Activated CD4-positive, alpha-beta T cell treated with anti-CD3 and anti-CD28 coated beads for 24 hours (primary cell): ENCODE results near the gene RPL10.

ENCODE experiments used
- DNase-seq, 2 donors: peaks; one replicate each; pipeline ENCODE4 v3.0.0-alpha.2; 2020; ENCODE audit warnings: low read depth in 2 of 2

Gene RPL10

DNA sequence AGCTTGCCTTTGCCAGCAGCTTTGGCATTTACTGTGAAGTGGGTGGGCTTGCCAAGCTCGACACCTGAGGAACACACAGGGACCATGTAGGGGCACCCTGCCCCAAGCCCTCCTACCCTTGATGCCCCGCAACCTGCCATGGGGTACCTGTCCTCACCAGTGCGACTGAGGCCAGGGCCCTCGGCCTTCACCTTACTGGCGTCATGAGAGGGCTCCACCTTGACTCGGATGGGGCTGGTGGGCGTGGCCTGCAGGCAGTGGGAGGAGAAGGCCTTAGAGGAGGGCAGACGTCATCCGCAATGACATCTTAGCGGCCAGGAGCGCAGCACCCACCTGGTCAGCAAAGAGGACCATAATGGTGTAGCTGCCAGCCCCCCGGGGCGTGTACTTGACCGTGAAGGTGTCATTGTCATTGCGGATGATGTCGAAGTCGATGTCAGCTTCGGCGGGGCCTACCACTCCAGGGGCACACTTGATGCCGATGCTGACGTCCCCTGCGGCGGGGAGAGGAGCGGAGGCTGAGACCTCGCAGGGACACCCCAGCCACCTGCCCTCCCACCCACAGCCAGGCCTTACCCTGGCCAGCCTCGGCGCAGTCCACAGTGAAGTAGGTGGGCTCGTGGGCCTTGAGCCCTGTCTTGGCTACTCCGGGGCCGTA lies 36.0 kb upstream of the RPL10 start:
- no peak for DNase-seq

DNA sequence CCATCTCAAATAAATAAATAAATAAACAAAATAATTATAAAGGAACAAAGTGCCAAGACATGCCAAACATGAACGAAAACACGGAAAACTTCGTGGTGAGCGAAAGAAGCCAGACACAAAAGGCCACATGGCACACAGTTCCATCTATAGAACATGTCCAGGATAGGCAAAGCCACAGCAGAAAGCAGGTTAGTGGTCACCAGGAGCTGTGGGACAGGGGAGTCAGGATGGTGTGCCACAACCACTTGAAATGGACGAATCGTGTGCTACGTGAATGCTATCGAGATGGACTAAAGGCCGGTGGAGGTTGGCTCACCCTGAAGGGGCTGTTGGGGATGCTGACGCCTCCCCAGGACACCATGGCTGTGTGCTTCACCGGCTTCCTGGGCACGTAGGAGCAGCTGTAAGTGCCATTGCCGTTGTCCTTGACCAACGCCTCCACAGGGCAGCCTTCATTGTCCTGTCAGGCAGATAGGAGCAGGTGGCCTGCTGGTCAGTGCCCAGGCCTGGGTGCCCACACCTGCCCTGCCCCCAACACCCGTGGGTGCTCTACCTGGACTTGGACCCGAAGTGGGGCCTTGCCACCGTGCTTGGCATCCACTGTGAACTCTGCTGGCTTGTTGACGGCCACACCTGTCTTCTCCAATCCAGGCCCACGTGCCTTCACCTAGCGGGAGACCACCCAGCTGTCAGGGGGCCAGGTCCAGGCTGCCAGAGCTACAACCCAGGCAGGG lies 34.3 kb upstream of the RPL10 start:
- DNase-seq: no peak

DNA sequence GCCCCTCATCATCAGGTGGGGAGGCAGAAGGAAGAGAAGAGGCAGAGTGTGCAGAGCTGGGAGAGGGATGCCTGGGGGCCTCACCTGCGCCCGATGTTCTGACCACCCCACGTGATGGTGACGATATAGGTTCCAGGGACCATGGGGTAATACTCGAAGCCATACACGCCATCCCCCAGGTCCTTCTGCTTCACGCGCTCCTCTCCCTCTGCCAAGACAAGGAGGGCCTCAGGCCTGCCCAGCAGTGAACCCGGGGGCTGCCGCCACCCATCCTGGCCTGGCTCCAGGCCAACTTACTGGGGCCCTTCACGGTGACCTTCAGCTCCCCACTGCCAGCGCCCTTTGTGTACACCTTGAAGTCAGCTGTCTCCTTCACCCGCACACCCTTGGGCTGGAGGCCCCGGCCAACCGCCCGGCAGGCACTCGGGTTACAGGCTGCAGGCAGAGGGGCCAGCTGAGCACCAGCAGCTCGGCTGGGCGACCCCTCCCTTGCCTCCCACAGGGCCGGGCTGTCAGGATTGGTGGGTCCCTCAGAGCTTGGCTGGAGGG lies 33.1 kb upstream of the RPL10 start:
- DNase-seq: no peak

DNA sequence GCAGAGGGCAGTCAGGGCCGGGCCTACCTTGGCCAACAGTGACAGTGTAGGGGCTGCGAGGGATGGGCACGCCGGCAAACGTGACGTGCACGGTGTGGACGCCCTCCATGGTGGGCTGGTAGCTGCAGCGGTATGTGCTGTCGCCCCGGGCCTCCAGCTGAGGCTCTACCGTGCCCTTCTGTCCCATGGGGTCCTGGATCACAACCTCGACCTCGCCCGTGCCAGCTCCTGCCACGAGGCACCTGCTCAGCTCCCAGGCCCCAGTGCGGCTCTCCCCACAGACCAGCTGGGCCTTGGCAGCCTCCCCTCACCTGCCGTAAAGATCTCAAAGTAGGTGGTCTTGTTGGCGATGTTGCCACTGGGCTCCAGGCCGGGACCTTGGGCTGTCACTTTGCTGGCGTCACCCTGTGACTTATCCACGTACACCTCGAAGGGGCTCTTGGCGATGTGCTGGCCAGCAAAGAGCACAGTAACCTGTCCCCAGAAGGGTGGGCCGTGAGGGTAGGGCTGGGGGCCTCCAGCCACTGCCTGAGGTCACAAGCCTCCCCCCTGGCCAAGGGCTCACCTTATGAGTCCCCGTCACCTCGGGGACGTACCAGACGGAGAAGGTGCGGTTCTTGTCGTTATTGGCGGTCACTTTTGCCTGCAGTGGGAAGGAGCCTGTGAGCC lies 32.0 kb upstream of the RPL10 start:
- DNase-seq: no peak

DNA sequence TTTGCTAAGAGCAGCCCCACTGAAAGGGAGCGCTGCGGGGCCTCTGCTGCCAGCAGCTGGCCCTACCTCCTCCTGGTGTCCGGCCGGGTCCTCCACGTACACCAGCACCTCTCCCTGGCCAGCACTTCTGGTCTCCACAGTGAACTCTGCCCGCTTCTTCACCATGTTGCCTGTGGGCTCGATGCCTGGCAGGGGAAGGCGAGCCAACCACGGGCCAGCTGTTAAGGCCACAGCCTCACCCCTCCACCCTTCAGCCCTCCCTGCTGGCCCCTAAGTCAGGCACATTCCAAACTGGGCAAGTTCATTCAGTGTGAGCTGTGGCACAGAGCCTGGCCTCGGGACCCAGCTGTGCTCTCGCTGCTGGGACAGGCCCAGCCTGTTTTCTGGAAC lies 31.5 kb upstream of the RPL10 start:
- no peak for DNase-seq

DNA sequence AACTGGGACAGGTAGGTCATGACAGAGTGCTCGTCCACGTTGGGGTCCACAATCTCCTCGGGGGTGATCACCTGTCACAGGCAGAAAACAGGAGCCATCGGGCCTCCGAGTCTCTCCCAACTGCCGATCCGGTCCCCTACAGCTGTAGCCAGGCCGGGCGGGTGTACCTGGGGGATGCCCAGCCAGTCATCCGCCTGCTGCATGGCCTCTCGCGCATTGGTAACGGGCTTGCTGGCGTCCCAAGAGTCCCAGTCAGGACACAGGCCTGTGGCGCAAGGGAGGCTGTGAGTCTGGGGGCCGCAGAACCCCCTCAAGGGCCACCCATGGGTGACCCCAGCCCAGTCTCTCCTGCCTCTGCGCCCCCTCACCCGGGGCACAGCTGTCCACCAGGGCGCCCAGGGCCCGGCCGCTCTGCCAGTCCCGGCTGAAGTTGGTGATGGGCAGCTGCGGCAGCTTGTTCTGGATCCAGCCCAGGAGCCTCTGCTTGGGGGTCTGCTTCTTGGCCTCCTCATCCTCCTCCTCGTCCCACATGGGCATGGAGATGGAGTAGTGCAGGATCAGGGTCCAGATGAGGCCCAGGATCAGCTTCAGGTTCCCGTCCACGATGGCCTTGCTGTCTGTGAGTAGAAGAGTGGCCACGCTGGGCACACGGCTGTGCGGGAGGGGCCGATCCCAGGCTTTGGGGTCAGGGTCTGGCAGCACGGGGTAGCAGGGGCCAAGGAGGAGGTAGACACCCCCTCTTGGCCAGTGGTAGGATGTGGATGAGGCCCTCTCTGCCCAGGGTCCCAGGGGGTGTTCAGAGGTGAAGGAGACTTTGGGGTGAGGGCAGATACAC lies 30.5 kb upstream of the RPL10 start:
- no peak for DNase-seq

DNA sequence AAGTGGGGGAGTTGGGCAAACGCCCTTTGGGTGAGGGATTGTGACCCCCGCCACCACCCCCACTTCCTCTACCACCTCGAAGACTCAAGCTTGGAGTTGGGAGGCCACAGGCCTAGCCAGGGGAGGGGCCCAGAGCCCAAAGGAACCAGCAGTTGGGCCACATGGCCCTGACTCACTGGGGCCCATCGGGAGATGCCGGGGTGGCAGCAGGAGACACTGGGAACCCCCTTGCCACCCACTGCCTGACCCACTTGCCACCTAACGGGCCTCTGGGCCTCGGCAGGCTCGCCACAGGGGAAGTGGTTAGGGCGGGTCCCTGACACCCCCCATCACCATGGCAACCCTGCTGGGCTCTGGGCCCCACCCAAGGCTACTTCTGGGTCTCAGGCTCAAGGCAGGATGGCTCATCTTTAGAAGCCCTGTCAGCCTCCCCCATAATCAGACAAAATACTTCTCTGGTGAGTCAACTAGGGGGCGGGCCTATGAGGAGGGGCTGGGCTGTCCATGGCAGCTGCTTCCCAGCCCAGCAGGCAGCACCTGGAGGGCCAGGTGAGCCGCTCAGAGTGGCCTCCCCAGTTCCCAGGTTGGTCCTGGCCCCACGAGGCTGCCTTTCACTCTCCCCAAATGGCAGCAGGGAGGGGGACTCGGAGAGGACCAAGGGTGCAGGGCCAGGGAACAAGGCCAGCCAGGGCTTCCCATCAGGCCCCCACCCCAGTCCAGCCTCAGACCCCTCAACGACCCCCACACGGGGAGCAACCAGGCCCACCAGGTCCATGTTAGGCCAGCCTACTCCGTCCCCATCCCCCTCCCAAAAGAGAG lies 29.3 kb upstream of the RPL10 start:
- DNase-seq: peak; percentile 80 to 83

DNA sequence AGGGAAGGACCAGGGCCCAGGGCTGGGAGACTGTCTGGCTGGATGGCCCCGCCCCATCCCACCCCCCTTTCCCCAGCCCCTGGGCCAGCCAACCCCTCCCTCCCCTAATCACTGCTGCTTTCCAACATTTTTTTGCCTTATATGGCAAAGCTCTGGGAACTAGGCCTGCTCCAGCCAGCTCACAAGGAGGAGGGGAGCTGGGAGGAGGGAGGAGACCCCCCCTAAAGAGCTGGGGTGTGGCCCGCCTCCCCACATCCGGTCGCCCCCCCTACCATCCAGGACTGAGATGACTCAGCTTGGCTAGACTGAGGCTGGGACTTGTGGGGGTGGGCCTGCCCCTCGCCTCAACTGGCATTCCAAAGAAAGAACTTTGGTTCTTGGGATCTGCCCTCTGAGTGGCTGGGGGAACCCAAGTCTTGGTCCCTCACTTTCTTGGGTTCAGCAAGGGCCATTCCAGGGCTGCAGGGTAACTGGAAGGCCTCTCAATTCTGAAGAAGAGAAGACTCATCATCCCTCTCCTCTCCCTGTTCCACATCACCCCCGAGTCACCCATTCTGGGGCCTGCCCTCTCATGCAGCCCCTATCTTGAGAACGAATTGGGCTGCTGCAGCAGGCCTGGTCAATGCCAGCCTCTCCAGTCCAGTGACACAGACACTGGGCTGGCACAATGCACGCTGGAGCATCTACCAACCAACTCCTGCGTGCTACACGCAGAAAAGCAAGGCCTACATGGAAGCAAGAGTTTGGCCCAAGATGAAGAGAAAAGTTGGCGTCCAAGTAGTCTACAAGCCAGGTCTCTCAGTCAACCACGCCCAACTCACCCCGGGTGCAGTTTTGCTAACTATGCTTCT lies 28.5 kb upstream of the RPL10 start:
- peak in 1 of 2 donors; percentile 45 for DNase-seq

DNA sequence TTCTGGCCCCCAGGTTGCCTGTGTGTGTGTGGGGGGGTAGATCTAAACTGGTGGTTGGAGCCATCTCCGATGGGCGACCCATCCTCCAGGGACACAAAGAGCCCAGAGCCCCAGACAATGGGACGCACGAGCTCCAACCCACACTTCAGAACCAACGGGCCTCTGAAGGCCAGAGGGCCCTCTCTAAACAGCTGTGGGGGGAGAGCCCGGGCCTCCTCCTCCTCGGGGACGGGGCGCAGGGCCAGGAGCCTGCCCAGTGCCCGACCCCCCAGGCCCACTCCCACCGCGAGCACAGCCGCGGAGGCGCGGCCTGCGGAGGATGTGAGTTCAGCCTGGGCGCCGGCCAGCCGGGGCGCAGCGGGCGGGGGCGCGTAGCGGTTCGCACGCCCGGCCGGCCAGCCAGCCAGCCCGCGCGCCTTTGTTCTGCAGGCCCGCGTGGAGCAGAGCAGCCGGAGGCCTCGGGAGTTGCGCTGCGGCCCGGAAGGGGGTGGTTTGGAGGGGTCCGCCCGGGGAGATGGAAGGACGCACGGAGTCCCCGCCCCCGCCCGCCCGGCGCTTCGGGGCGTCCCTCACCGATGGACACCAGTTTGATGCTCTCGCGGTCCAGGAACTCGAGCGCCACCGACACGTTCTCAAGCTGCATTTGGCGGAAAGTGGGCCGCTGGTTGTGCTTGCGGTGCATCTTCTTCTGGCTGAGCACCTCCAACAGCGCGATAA lies 27.7 kb upstream of the RPL10 start:
- no peak for DNase-seq

DNA sequence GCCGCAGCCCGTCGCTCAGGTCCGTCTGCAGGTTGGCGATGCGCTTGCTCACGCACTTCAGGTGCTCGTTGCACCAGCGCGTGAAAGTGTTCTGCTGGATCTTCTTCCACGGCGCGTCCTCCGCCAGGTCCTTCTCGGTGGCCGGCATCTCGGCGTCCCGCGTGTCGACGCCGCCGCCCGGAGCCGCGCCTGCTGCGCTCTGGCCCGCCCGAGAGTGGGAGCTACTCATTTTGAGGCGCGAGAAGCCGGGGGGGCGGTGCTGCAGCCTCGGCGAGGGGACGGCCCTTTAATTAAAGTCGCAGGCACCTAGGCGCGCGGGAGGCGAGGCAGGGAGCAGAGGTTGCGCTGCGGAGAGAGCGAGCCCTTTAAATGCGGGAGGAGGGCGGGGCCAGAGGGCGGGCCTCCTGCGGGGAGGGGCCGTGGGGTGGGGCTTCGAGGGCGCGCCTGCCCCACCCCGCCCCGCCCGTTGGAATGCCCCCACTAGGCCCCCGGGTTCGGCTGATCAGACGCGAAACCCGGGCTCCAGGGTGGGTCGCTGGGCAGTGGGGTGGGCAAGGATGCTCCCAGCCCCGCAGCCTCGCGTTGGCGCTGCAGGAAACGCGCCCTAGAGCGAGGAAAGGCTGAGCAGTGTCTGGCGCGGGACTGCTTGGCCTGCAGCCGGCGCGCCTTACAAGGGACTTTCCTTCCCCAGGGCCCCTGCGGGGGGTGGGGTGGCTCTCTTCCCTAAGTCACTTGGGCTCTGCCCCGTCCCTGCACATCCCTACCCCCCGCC lies 27.0 kb upstream of the RPL10 start:
- peak; percentile 85 to 87 for DNase-seq

DNA sequence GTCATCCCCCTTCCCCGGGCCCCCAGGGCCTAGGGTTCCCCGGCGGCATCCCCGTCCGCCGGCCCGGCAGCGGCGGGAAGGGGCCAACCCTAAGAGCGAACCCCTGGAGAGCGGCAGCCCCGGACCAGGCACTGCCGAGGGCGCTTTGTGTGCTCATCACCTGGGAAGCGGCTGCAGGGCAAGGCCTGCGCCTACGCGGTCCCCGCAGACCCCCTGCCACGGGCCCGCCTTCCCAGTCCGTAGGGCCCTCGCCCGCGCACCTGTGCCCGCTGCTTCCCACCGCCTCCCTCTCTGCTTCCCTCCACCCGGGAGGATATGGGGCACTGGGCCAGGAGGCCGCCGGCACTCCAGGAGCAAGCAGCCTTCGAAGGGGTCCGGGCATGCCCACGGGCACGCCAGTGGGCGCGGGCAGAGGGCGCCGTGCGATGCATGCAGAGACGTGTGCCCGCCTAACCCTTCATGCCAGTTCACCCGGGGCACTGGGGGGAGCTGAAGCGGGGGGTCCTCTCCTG lies 26.3 kb upstream of the RPL10 start:
- DNase-seq: no peak

DNA sequence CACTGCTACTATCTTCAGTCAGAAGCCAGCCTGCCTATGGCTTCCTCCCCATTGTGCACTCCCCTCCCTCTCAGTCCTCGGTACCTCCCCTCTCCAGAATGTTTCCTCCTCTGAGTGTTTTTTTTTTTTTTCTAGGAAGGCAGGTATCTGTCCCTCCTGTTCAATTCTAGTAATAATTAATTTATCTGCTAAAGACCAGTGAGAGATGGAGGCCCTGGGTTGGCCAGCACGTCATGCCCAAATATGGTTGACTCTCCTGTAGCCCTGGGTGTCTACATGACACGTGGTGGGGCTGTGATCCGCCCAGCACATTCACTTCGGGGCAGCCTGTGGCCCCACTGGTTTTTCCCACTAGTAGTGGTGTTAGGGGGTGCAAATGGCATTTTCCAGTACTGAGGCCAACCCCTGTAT lies 25.6 kb upstream of the RPL10 start:
- DNase-seq: no peak

DNA sequence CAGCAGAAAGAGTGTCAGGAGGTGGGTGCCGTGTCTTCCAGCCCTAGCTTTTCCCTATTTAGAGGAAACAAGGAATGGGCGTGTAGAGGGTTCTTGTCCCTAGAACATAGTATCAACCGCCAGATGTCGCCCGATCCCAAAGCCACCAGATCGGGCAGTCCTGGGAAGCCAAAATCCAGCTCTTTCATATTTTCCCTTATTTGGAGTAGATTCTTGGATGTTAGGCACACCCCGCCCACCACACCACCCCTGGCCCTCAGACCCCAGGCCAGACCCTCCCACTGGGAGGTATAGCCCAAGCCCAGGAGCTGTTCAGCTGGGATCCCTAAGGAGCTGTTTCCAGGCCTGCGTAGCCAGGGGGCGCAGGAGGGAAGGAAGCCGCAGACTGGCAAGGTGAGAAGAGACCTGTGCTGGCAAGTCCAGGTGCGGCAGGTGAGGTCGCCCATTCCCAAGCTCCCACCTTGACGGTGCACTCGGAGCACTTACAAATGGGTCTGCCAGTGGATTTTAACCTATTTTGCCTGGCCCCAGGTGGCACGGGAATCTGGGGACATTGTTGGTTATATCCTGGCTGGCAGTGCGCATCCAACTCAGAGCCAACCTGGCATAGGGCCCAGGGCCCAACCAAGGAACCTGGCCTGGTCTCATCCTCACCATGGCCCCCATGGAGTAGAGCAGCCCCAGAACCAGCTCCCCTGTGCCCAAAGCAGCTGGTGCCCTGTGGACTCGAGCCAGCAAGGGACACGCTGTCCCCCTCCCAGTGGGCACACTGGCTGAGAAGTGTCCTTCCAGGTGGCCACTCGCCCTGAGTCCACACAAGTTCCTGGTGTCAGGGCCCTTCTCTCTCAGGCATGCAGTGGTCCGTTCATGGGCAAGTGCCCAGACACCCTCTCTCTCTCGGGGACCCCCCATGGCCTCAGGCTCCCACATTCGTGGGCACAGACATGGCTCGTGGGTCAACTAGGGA lies 24.6 kb upstream of the RPL10 start:
- DNase-seq: no peak

DNA sequence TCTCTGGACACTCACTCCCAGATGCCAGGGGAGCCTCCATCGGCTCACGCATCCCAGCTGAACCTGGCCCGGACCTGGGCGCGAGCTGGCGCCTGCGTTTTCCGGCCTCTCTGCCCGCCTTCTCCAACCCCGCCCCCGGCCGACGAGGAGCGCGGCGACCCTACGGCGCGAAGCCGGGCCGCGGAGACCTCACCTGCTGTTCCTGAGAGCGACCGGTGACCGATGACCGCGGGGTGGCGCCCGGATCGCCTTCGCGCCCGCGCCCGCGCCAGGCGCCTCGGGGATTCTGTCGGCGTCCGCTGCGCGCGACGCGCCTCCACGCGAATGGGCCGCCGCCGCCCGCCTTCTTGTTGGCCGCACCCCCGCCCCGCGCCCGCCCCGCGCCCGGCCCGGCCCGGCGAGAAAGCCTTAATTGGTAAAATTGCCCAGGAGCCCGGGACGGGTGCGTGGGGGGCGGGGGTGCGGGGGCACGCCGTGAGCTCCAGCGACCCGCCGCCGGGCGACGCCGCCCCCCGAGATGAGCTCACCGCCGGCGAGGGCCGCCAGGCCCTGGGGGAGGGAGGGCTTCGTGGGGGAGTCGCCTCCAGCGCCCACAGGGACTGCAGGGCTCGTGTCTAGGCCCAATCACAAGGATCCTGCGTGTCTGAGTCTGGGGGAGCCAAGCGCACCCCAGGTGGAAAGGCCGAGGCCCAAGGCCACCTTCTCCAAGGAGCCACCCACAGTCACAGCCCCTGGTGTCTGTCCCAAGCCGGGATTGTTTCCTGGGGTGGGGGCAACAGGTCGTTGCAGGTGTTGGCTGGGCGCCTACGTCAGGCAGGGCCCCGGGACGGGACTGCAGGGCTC lies 23.6 kb upstream of the RPL10 start, which contains the start of gene FLNA:
FLNA (minus strand) TSS at position 322 of the 843 bp plus-strand sequence. CDS start 3,389 bp downstream, outside the sequence.
- DNase-seq: no peak

DNA sequence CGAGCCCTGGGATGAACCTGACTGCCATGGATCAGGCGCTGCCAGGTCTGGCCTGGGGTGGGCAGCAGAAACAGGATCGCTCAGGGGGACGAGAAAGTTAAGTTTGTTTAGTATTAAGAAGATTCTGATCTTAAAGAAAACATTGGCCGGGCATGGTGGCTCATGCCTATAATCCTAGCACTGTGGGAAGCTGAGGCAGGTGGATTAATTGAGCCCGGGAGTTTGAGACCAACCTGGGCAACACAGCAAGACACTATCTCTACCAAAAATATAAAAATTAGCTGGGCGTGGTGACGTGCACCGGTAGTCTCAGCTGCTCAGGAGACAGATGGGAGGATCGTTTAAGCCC lies 23.0 kb upstream of the RPL10 start:
- no peak for DNase-seq

DNA sequence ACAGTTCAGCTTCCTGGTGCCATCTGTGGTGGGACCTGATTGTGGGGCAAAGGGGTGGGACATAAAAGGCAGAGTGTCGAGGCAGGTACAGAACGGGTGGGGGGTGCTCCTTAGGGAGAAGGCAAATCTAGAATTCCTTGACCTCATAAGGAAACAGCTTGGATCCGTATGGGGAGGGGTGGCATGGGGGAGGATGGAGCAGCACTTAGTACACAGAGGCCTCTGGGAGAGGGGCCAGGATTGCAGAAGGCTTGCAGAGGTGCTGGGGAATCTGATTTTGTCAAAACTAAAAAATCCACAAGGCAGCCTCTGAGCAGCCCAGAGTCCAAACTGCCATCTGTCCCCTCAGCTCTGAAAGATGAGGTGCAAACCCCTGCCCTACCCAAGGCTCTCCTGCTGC lies 21.4 kb upstream of the RPL10 start:
- DNase-seq: no peak
